Dendritic cell treated with granulocyte-macrophage colony-stimulating factor and Interleukin-4, amounts not matched to agents 40 ng/mL and 50 ng/mL, for 4 days (primary cell): Measurements from ENCODE around the gene PHACTR3.

ENCODE experiments used
- H3K27ac Mint-ChIP-seq: one replicate; pipeline ENCODE4 v1.8.0; 2022; ENCODE audit warnings: mild to moderate bottlenecking, mixed read lengths
- H3K27me3 Mint-ChIP-seq: one replicate; pipeline ENCODE4 v1.8.0; 2022; ENCODE audit warnings: mild to moderate bottlenecking, mixed read lengths
- H3K36me3 Mint-ChIP-seq: one replicate; pipeline ENCODE4 v1.8.0; 2022; ENCODE audit warnings: low read depth, mixed read lengths
- H3K4me1 Mint-ChIP-seq: one replicate; pipeline ENCODE4 v1.8.0; 2022; ENCODE audit warnings: low read depth, mixed read lengths
- H3K4me3 Mint-ChIP-seq: one replicate; pipeline ENCODE4 v1.8.0; 2022; ENCODE audit warnings: mild to moderate bottlenecking, moderate library complexity, mixed read lengths
- H3K9me3 Mint-ChIP-seq: one replicate; pipeline ENCODE4 v1.8.0; 2022; ENCODE audit warnings: mixed read lengths
- intact Hi-C: fragments of 100-400 bp; cut with micrococcal nuclease; formaldehyde crosslinking; loops from one replicate; pipeline ENCODE4 v1.15.0; 2022

Gene PHACTR3

DNA sequence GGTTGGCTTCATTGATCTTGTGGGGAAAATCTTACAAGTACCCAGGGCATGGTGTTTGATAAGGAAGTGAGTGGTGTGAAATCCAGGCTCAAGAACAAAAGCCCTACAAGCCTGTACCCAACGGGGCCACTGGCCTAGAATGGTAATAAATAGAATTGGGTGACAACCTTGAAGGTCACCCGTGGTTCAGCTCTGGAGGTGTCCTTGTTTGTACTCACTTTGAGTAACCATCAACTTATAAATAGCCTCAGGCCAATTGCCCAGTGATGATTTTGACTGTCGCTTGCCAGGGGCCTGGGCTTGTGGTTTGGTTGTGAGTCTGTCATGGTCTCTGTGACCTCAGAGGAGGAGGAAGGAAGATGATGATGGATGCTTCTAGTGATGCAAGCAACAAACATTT lies 87.8 kb downstream of the PHACTR3 start:
- no peaks in the 10 kb centered on the region for H3K4me1 Mint-ChIP-seq
- intact Hi-C loops: no loop called here
- no peak overlapping the region for H3K27ac Mint-ChIP-seq
- no peaks in the 10 kb centered on the region for H3K36me3 Mint-ChIP-seq
- peaks cover 43% of the 10 kb centered on the region for H3K27me3 Mint-ChIP-seq
- no peaks in the 10 kb centered on the region for H3K9me3 Mint-ChIP-seq
- no peak overlapping the region for H3K4me3 Mint-ChIP-seq

DNA sequence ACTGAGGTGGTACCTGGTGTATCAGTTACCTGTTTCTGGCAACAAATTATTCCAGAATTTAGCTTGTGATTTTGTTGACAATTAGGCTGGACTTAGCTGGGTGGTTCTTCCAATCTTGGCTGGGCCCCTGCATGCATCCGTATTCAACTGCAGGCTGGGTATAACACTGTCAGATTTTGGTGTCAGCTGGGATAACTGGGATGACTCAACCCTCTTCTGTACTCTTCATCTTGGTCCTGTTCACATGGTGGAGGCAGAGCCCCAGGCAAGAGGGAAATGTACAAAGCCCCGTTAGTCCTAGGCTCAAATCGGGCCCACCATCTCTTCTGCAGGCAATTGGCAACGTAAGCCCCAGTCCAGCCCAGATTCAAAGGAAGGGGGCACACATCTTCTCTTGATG lies 89.2 kb downstream of the PHACTR3 start:
- peaks cover 48% of the 10 kb centered on the region for H3K27me3 Mint-ChIP-seq
- intact Hi-C loops: no loop called here
- H3K4me3 Mint-ChIP-seq: no peak overlapping the region
- H3K4me1 Mint-ChIP-seq: no peaks in the 10 kb centered on the region
- H3K27ac Mint-ChIP-seq: no peak overlapping the region
- no peaks in the 10 kb centered on the region for H3K36me3 Mint-ChIP-seq
- no peaks in the 10 kb centered on the region for H3K9me3 Mint-ChIP-seq

DNA sequence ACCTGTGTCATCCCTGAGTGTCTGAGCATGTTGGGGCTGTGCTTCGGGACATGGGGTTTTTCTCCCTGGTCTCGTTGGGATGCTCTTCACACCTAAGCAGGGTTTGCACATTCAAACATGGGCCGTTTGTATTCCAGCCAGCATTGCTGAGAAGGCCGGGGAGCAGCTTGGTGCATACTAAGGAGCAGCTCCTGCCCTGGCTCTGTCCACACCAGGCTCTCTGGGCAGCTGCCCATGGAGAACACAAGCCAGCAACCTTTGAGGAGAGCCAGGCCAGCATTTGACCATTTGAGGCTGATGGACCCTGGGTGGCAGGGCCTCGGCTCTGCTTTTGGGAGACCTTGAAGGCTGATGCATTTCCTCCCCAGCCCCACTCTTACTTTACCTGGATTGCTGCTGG lies 92.1 kb downstream of the PHACTR3 start:
- Mint-ChIP-seq H3K4me3 (no peak overlapping the region), H3K4me1 (no peaks in the 10 kb centered on the region), H3K27me3 (peaks cover 47% of the 10 kb centered on the region), H3K27ac (no peak overlapping the region), H3K9me3 (no peaks in the 10 kb centered on the region), H3K36me3 (no peaks in the 10 kb centered on the region)
- intact Hi-C loops: no loop called here

DNA sequence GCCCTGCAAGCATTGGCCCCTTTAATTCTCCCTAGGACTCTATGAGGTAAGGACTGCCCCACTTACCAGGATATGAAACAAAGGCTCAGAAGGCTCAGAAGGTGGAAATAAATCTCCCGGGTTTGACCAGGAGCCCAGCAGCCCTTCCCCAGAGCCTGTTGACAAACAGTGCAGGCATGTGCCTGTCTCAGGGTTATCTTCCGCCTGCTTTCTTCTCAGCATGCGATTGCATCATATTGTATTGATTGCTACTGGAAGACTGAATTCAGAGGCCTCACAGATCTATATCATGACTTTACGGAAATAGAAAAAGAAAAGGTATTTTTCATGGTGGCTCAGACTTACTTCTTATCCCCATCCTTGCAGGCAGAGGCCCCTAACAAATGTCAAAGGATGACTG lies 92.7 kb downstream of the PHACTR3 start:
- H3K36me3 Mint-ChIP-seq: no peaks in the 10 kb centered on the region
- no peak overlapping the region for H3K4me3 Mint-ChIP-seq
- no peaks in the 10 kb centered on the region for H3K9me3 Mint-ChIP-seq
- no peak overlapping the region for H3K27ac Mint-ChIP-seq
- peaks cover 49% of the 10 kb centered on the region for H3K27me3 Mint-ChIP-seq
- intact Hi-C loops: no loop called here
- H3K4me1 Mint-ChIP-seq: no peaks in the 10 kb centered on the region

DNA sequence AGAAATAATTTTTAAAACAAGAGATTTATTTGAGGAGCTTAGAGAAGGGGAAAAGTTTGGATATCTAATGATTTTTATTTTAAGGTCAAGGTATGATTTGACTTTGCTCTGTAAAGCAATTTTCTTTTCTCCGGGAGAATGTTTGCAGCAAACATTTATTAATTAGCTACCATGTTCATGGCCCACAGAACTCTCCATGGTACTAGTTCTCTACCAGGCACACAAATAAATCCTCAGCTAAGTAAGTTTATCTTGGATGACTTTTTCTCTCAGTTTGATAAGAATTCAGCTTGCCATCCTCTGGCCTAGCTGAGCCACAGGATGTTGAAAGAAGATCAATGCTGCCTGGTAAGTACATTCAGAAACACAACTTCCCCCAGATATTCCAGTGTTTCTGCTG lies 94.3 kb downstream of the PHACTR3 start:
- no peak overlapping the region for H3K27ac Mint-ChIP-seq
- no peak overlapping the region for H3K4me3 Mint-ChIP-seq
- H3K36me3 Mint-ChIP-seq: no peaks in the 10 kb centered on the region
- no peaks in the 10 kb centered on the region for H3K4me1 Mint-ChIP-seq
- no peaks in the 10 kb centered on the region for H3K9me3 Mint-ChIP-seq
- intact Hi-C loops: no loop called here
- peaks cover 54% of the 10 kb centered on the region for H3K27me3 Mint-ChIP-seq

DNA sequence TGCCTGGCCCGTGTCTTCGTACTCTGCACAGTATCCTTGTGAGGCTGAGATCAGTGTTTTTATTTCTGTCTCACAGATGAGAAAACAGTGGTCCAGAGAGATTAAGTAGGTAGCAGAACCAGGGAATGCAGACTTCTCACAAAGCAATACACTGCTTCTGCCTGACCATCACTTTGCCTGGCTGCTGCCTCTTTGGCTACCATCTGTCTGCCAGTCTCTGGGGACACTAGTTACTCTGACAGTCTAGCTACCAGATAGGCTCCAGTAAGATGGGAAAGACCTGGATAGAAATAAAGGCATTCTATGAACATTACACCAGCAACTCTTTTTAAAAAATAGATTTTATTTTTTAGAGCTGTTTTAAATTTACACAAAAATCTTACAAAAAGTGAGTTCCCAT lies 96.9 kb downstream of the PHACTR3 start:
- peaks cover 56% of the 10 kb centered on the region for H3K27me3 Mint-ChIP-seq
- H3K4me1 Mint-ChIP-seq: no peaks in the 10 kb centered on the region

DNA sequence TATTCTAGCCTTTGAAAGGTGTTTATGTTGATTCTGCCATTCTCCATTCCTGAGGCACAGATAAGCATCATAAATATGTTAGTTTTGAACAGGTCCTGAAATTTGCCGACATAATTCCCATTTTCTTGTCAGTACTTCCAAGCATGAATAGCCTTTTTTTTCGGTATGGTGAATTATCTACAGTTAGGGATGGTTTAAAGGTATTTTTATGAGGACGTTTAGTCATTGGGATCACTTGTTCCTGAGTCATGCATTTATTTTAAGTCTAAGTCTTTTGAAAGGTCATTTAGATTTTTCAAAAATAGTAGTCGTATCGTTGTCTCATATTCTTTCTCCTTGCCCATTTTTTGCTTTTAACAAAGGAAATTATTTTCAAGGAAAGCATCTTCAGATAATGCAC lies 98.7 kb downstream of the PHACTR3 start:
- H3K4me1 Mint-ChIP-seq: no peaks in the 10 kb centered on the region
- intact Hi-C loops: no loop called here
- no peak overlapping the region for H3K4me3 Mint-ChIP-seq
- peaks cover 60% of the 10 kb centered on the region for H3K27me3 Mint-ChIP-seq
- no peaks in the 10 kb centered on the region for H3K36me3 Mint-ChIP-seq
- no peak overlapping the region for H3K27ac Mint-ChIP-seq
- H3K9me3 Mint-ChIP-seq: no peaks in the 10 kb centered on the region

More for the DNA sequence above, 96.9 kb downstream of the PHACTR3 start:
- Mint-ChIP-seq H3K36me3 (no peaks in the 10 kb centered on the region), H3K9me3 (no peaks in the 10 kb centered on the region), H3K4me3 (no peak overlapping the region), H3K27ac (no peak overlapping the region)
- intact Hi-C loops: no loop called here

DNA sequence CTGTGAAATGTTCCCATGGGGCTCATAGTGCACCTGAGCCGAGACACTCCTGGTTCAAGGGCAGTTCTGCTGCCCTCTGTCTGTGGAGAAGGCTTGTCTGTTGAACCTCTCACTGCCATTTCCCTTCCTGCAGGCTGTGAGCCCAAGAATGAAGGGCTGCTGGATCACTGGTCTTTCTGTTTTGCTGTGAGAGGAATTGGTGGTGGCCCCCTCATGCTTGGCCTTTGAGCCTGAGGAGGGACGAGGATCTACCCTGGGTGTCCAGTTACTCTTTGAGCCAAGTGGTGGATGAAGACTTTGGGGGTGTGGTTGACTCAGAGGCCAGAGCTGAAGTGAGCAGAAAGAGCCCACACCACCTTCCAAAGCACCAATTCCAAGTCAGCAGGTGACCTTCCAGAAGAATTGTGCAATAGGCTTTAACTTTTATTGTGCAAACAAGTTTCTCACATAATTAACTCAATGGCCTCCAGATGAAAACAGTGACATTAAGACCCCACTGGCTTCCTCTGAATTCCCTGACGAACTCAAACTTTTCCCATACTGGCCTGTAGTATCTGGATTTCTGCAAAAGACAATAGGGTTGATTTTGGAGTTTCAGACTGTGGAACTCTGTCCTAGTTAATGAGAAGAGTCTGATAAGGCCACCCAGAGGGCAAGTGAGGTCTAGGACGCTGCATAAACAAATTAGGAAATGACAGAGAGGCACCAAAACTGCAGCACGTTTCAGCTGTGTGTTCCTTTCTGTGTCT lies 101.5 kb downstream of the PHACTR3 start:
- Mint-ChIP-seq H3K4me3 (no peak overlapping the region), H3K27me3 (peaks cover 70% of the 10 kb centered on the region), H3K9me3 (no peaks in the 10 kb centered on the region), H3K36me3 (no peaks in the 10 kb centered on the region), H3K4me1 (no peaks in the 10 kb centered on the region), H3K27ac (no peak overlapping the region)
- intact Hi-C loops: no loop called here

DNA sequence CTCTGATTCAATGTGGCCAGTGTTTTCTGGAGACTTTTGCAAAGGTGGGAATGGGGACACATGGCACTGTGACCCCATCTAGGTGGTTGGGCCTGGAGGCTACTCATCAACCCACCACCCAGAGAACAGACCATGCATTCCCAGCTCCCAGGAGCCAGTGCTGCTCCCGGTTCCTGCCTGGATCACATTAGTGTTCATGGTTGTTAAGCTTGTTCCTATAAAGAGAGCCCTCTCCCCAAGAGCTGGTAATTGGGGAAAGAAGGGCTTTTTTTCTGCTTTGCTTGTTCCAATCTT lies 102.0 kb downstream of the PHACTR3 start:
- Mint-ChIP-seq H3K9me3 (no peaks in the 10 kb centered on the region), H3K36me3 (no peaks in the 10 kb centered on the region), H3K4me1 (no peaks in the 10 kb centered on the region), H3K27me3 (peaks cover 69% of the 10 kb centered on the region), H3K4me3 (no peak overlapping the region), H3K27ac (no peak overlapping the region)
- intact Hi-C loops: no loop called here

DNA sequence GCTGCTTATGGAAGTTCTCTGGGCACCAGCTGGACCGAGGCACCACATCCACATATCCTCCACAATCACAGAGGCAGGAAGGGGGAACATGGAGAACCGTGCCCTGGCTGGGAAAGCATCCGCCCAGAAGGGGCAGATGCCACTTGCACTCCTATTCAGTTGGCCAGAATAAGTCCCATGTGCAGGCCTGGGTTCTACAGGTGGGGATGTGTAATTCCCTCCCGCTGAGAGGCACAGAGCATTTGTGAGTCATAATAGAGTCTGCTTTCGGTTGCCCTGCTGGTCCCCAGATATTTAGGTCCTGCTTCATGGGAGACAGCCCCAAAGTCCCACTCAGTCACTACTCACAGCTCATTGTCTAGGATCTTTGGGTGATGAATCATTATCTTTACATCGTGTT lies 104.0 kb downstream of the PHACTR3 start:
- Mint-ChIP-seq H3K36me3 (no peaks in the 10 kb centered on the region), H3K9me3 (peaks cover 10% of the 10 kb centered on the region), H3K27me3 (peaks cover 71% of the 10 kb centered on the region), H3K4me1 (no peaks in the 10 kb centered on the region), H3K4me3 (no peak overlapping the region), H3K27ac (no peak overlapping the region)
- intact Hi-C loops: no loop called here

DNA sequence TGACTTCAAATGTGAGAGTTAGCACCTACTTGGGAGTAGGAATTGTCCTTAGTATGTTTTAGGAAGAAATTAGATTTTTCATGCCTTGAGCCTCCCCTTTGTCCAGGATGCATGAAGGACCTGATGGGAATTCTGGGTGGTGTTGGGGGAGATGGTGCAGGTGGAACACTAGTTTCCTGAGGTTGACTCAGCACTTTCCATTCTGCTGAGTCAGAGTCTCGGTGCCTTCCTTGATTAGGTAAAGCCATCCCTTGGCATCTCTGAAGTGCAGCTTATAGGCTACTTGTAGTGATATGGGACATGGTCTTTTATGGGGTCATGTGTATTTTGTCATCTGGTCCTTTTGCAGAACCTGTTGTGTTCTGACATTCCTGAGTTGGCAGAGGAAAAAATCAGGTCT lies 105.3 kb downstream of the PHACTR3 start:
- Mint-ChIP-seq H3K36me3 (no peaks in the 10 kb centered on the region), H3K27me3 (peaks cover 71% of the 10 kb centered on the region), H3K9me3 (peaks cover 17% of the 10 kb centered on the region), H3K4me3 (no peak overlapping the region), H3K27ac (no peak overlapping the region), H3K4me1 (no peaks in the 10 kb centered on the region)
- intact Hi-C loops: no loop called here

DNA sequence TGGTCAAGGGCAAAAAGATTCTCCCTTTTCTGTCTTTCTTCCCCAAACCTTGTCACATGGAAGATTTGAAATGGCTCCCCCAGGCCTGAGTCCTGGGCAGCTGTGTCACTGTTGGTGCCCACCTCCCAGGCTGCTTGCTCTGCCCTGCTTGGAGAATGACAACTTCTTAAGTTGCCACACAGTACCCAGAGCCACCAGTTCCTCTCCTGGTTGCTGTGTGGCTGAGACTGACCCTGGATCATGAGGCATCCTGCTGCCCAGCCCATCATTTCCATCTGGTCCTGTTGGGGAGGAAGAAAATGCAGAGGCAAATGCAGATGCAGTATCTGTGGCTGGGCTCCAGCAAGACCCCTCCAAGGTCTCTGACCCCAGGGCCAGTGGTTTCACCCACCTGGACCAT lies 113.7 kb downstream of the PHACTR3 start:
- Mint-ChIP-seq H3K36me3 (no peaks in the 10 kb centered on the region), H3K9me3 (peaks cover 8% of the 10 kb centered on the region), H3K27me3 (peaks cover 81% of the 10 kb centered on the region), H3K4me3 (no peak overlapping the region), H3K27ac (no peak overlapping the region), H3K4me1 (peaks cover 41% of the 10 kb centered on the region)
- intact Hi-C loops: no loop called here

DNA sequence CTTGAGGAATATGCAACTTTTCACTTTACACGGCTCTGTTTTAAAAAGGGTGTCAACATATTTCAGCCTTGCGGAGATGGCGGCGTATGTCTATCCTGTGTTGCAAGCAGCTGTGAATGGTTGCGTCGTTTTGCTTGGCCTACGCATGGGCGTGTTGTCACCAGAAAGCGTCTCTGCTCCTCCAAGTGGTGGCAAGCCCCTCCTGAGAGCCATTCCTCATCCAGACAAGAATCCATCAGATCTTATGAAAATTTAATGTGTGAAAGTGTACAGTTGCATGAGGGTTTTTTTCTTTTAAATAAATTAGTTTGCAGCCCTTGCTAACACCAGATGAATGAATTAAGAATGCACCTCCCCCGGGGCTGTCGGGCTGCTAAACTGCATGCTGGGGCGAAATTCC lies 114.4 kb downstream of the PHACTR3 start:
- no peaks in the 10 kb centered on the region for H3K36me3 Mint-ChIP-seq
- peaks cover 3% of the 10 kb centered on the region for H3K9me3 Mint-ChIP-seq
- H3K4me1 Mint-ChIP-seq: peaks cover 48% of the 10 kb centered on the region
- H3K27ac Mint-ChIP-seq: no peak overlapping the region
- no peak overlapping the region for H3K4me3 Mint-ChIP-seq
- peaks cover 78% of the 10 kb centered on the region for H3K27me3 Mint-ChIP-seq
- intact Hi-C loops: no loop called here

DNA sequence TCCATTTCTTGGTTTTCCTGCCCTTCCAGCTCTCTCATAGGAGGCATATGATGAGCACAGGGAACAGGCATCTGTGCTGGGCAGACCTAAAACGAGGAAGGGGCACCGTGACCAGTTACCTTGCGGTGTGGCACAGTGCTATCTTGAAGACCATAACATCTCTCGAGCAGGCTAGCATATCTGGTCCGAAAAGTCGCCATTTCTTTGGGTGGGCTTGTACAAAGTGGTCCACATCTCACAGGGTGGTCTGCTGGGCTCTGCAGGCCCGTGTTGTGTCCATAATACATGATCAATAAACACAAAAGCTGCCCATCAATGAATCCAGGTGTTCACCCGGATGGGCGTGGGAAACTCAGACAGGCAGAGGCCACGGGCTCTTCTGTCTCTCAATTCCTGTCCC lies 115.7 kb downstream of the PHACTR3 start:
- H3K27ac Mint-ChIP-seq: no peak overlapping the region
- H3K4me1 Mint-ChIP-seq: peaks cover 60% of the 10 kb centered on the region
- no peaks in the 10 kb centered on the region for H3K36me3 Mint-ChIP-seq
- intact Hi-C loops: no loop called here
- no peaks in the 10 kb centered on the region for H3K9me3 Mint-ChIP-seq
- H3K27me3 Mint-ChIP-seq: peaks cover 85% of the 10 kb centered on the region
- no peak overlapping the region for H3K4me3 Mint-ChIP-seq

DNA sequence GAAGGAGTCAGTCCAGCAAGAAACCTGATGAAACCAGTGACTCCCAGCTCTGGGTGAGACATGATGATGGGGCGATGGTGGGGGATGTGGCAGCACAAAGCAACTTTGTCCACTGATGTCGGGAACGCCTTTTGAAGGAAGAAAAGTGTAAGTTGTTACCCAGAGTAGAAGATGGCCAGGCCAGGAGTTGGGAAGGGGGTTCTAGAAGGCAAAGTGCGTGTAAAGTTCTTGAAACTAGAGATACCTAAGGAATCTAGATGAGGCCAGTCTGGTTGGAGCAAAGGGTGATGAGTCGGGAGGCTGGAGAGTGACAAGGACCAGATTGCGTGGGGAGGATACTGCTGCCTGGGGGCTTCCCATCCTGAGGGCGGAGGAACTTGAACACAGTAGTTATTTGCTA lies 117.0 kb downstream of the PHACTR3 start:
- no peaks in the 10 kb centered on the region for H3K36me3 Mint-ChIP-seq
- no peak overlapping the region for H3K4me3 Mint-ChIP-seq
- intact Hi-C loops: no loop called here
- H3K27ac Mint-ChIP-seq: no peak overlapping the region
- H3K9me3 Mint-ChIP-seq: no peaks in the 10 kb centered on the region
- peaks cover 68% of the 10 kb centered on the region for H3K4me1 Mint-ChIP-seq
- H3K27me3 Mint-ChIP-seq: peaks cover 86% of the 10 kb centered on the region
